Common myeloid progenitor, CD34-positive (primary cell): Measurements from ENCODE around the gene HNRNPC.
"Not testable (repeated sequence)": the region's sequence is repeated elsewhere in the genome, so short reads cannot be mapped to it uniquely, and the experiment has no call there.

Experiments
- CTCF ChIA-PET: fragments of 350-600 bp; sonication (Branson Sonifier 250); formaldehyde crosslinking; loops from one replicate; lab custom pipeline; 2021; ENCODE audit warnings: antibody characterized with exemption; lab: Charles Lee
- POLR2A ChIA-PET: fragments of 350-600 bp; sonication (Branson Sonifier 250); formaldehyde crosslinking; loops from one replicate; lab custom pipeline; 2021; ENCODE audit warnings: antibody characterized with exemption; lab: Charles Lee
- DNase-seq, 3 donors: peaks; one replicate each; pipeline versions ENCODE4 v3.0.0 to v3.0.0-alpha.2; 2013
- H3K27ac ChIP-seq, 2 experiments: 1 replicate in 1 of 2; 2 replicates in 1 of 2; pipeline ENCODE4 v1.7.0; 2013; ENCODE audit warnings: inconsistent platforms in 2 of 2, low read length in 2 of 2, mild to moderate bottlenecking in 2 of 2, low read depth in 1 of 2, moderate library complexity in 1 of 2; ENCODE audit not compliant: severe bottlenecking in 2 of 2, insufficient read depth in 1 of 2, poor library complexity in 1 of 2
- H3K27me3 ChIP-seq, 5 experiments: replicated peaks in 2 of 5; 1 replicate in 3 of 5; 2 replicates in 2 of 5; pipeline versions ENCODE4 v1.6.1 to v1.7.0; 2013; ENCODE audit warnings: low read length in 4 of 5, mild to moderate bottlenecking in 2 of 5, moderate library complexity in 2 of 5, inconsistent platforms in 1 of 5; ENCODE audit not compliant: insufficient read depth in 5 of 5, control insufficient read depth in 4 of 5
- H3K36me3 ChIP-seq, 4 experiments: 1 replicate in 2 of 4; 2 replicates in 2 of 4; pipeline versions ENCODE4 v1.6.1 to v1.7.0; 2013; ENCODE audit warnings: low read length in 3 of 4, control low read depth in 1 of 4, mild to moderate bottlenecking in 1 of 4; ENCODE audit not compliant: control insufficient read depth in 4 of 4, insufficient read depth in 4 of 4
- H3K4me1 ChIP-seq, 4 experiments: 1 replicate in 3 of 4; 2 replicates in 1 of 4; pipeline versions ENCODE4 v1.6.1 to v1.7.1; 2013; ENCODE audit warnings: low read length in 3 of 4, mild to moderate bottlenecking in 3 of 4, control low read depth in 1 of 4, inconsistent platforms in 1 of 4, moderate library complexity in 1 of 4; ENCODE audit not compliant: control insufficient read depth in 4 of 4, insufficient read depth in 4 of 4; ENCODE audit errors: control extremely low read depth in 1 of 4
- H3K4me3 ChIP-seq, 7 experiments: 1 replicate in 4 of 7; 2 replicates in 3 of 7; pipeline versions ENCODE4 v1.5.1 to v1.7.0; 2013; ENCODE audit warnings: mild to moderate bottlenecking in 7 of 7, low read length in 6 of 7, moderate library complexity in 6 of 7, inconsistent platforms in 2 of 7, low read depth in 2 of 7, control low read depth in 1 of 7; ENCODE audit not compliant: insufficient read depth in 4 of 7, control insufficient read depth in 1 of 7; ENCODE audit errors: extremely low read depth in 1 of 7
- H3K9me3 ChIP-seq, 5 experiments: 1 replicate in 4 of 5; 2 replicates in 1 of 5; pipeline versions ENCODE4 v1.6.1 to v1.7.1; 2013; ENCODE audit warnings: low read length in 4 of 5, mild to moderate bottlenecking in 2 of 5, inconsistent platforms in 1 of 5, low read depth in 1 of 5, moderate library complexity in 1 of 5; ENCODE audit not compliant: control insufficient read depth in 4 of 5, insufficient read depth in 2 of 5; ENCODE audit errors: control extremely low read depth in 1 of 5
- WGBS: methylation state at CpG from one replicate; pipeline ENCODE4 v1.1.5; 2013; ENCODE audit not compliant: insufficient coverage; 5-methylcytosine and 5-hydroxymethylcytosine counted together

The HNRNPC gene

DNA sequence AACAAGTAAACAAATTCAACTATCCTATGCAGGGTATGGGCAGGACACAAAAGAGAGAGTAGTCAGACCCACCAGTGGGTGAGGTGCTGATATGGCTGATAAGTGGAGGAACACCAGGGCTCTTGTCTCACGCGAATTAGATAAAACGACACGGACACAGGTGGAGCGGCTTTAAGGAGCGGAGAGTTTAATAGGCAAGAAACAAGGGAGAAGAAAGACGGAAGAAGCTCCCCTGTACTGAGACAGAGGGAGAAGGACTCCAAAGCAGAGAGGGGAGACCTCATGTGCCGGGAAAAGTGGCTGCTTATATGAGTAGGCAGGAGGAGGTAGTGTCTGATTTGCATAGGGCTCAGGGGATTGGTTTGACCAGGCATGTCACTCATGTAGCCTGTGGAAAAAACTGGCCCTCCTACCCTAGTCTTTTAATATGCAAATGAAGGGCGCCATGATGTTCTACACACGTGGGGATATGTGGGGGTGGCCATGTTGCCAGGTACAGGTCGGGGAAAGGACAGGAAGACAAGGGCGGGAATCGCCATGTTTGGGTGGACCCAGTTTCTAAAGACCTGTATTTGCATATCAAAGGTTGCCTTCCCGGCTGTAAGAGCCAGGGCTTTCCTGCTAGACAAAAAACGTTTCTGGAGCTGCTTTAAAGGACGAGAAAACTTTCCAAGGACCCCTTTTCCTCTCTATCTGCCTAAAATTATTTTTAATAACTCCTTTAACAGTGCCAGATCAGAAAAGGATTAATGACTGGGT, 39.4 kb upstream of the HNRNPC start:
- Histone ChIP-seq H3K27ac (peak overlapping the region; percentile 33 to 75), H3K27me3 (no peaks in the 10 kb centered on the region)
- CTCF ChIA-PET: interaction anchor here (1.0 to 1.5 kb wide), 3 partner anchors 18 to 70 kb away, joined by 3 to 11 read pairs (median 5); no protein-coding TSS in a partner anchor

DNA sequence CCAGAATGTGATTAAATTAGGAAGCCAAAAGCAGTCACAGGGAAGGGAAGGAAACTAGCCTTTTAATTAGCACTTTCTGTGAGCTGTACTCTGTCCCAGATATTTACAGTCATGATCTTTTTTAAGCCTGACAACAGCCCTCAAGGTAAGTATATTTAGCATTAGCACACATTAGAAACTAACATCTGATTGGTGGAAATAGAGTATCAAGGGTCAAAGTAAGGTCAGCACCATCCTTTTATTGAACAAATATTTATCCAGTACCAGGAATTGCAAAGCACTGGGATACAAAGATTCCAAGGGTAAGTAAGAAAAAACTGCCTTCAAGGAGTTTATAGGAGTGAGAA, 38.9 kb upstream of the HNRNPC start:
- Histone ChIP-seq H3K27ac (peak overlapping the region in 1 of 2 experiments; percentile 75), H3K36me3 (no peaks in the 10 kb centered on the region), H3K4me3 (peak overlapping the region; percentile 26 to 76 (median 62)), H3K4me1 (peaks cover 5 to 12% (median 10%) of the 10 kb centered on the region in 4 experiments), H3K27me3 (no peaks in the 10 kb centered on the region), H3K9me3 (no peaks in the 10 kb centered on the region)
- peak in 1 of 3 donors; percentile 9 for DNase-seq
- POLR2A ChIA-PET: interaction anchor here (1.0 to 1.1 kb wide), 2 partner anchors 9 to 10 kb away, joined by 3 read pairs; no protein-coding TSS in a partner anchor
- CTCF ChIA-PET: interaction anchor here (1.0 to 1.6 kb wide), 3 partner anchors 12 to 70 kb away, joined by 3 to 11 read pairs (median 5); no protein-coding TSS in a partner anchor

More for the DNA sequence above, 39.4 kb upstream of the HNRNPC start:
- peak; percentile 83 to 92 (median 91) for DNase-seq
- peaks cover 5 to 12% (median 10%) of the 10 kb centered on the region in 4 experiments for H3K4me1 ChIP-seq
- no peaks in the 10 kb centered on the region for H3K9me3 ChIP-seq
- H3K36me3 ChIP-seq: no peaks in the 10 kb centered on the region
- WGBS: 3% methylated on average over 15 of the region's 16 CpGs
- peak overlapping the region; percentile 26 to 76 (median 62) for H3K4me3 ChIP-seq
- POLR2A ChIA-PET: interaction anchor here (0.8 to 1.1 kb wide), 2 partner anchors 11 to 74 kb away, joined by 3 read pairs; no protein-coding TSS in a partner anchor

DNA sequence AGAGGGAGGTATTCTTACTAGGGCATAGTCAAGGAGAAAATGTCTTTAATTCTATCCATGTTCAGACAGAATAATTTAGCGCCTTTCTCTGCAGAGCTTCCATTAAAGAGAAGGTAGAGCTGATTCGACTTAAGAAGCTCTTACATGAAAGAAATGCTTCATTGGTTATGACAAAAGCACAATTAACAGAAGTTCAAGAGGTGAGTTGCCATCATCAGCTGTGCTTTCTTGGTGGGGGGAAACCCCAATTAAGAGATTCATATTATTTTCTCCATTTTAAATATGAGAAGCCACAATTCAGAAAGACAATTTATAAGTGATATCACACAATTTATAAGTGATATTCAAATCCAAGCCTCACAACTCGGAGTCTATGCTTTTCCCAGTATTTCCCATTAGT, 38.4 kb upstream of the HNRNPC start:
- DNase-seq: peak in 1 of 3 donors; percentile 13
- CTCF ChIA-PET: interaction anchor here (1.0 to 1.6 kb wide), 3 partner anchors 12 to 69 kb away, joined by 3 to 11 read pairs (median 5); no protein-coding TSS in a partner anchor
- no peaks in the 10 kb centered on the region for H3K9me3 ChIP-seq
- no peak overlapping the region for H3K4me3 ChIP-seq
- H3K4me1 ChIP-seq: peaks cover 5 to 12% (median 10%) of the 10 kb centered on the region in 4 experiments
- WGBS: no CpG with 5 or more reads among the region's 3 CpGs
- no peaks in the 10 kb centered on the region for H3K36me3 ChIP-seq
- H3K27ac ChIP-seq: peak overlapping the region in 1 of 2 experiments; percentile 75
- H3K27me3 ChIP-seq: no peaks in the 10 kb centered on the region
- POLR2A ChIA-PET: interaction anchor here (1.0 to 1.1 kb wide), 2 partner anchors 9 to 10 kb away, joined by 3 read pairs; no protein-coding TSS in a partner anchor

DNA sequence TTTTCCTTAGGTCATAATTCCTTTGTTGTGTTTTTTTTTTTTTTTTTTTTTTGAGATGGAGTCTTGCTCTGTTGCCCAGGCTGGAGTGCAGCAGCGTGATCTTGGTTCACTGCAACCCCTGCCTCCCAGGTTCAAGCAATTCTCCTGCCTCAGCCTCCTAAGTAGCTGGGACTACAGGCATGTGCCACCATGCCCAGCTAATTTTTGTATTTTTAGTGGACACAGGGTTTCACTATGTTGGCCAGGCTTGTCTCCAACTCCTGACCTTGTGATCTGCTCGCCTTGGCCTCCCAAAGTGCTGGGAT, 33.5 kb upstream of the HNRNPC start:
- DNase-seq, H3K27ac ChIP-seq, H3K36me3 ChIP-seq, H3K4me3 ChIP-seq, H3K27me3 ChIP-seq, H3K9me3 ChIP-seq: not testable (repeated sequence)
- CTCF ChIA-PET: interaction anchor here (0.9 to 1.0 kb wide), 2 partner anchors 17 to 28 kb away, joined by 3 read pairs; no protein-coding TSS in a partner anchor
- H3K4me1 ChIP-seq: peaks cover 6 to 14% (median 7%) of the 10 kb centered on the region in 4 experiments
- 100% methylated on average over 2 of the region's 2 CpGs for WGBS
- POLR2A ChIA-PET: interaction anchor here (0.6 kb wide), 1 partner anchor 46 kb away, joined by 3 read pairs; no protein-coding TSS in a partner anchor

DNA sequence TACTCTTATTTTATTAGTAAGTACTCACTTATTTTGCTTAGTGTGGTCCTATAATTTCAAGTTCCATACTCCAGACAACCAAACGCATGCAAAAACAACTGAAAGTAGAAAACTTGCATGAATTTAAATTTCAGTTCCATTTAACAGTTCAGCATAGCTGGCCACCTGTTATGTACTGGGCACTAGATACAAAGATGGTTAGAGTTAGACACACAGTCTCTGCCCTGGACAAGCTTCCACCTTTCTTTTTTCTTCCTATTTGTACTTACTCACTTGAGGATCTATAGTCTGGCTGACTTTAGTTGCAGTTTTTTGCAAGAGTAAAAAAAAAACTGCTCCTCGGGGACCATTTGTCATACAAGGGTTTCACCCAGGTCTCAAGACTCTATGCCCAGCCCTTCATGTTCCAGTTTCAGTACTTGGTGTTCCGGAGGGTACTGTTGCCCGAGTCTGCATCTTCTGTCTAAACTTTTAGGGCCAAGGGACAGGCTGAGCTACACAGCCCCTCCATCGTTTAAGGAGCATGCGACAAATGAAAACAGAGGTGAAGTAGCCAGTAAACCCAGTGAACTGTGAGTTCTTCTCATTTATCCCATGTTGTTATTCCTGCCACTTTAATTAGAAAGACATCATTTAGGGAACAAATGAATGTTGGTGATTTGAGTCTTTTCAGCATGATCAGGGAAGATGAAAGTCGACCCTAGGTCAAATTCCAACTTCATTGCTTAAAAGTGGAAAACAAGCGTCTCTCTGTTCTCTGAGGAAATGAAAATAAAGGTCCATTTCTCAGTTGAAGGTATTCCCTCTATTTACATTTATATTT, 33.0 kb upstream of the HNRNPC start:
- no peak for DNase-seq
- H3K36me3 ChIP-seq: no peaks in the 10 kb centered on the region
- no peaks in the 10 kb centered on the region for H3K9me3 ChIP-seq
- ChIA-PET POLR2A (interaction anchor here (0.6 kb wide), 1 partner anchor 45 kb away, joined by 3 read pairs; no protein-coding TSS in a partner anchor), CTCF (interaction anchor here (0.9 to 1.0 kb wide), 2 partner anchors 28 to 47 kb away, joined by 3 read pairs; no protein-coding TSS in a partner anchor)
- H3K27me3 ChIP-seq: peaks cover 0 to 3% (median 0%) of the 10 kb centered on the region in 5 experiments
- H3K4me3 ChIP-seq: no peak overlapping the region
- H3K27ac ChIP-seq: no peak overlapping the region
- WGBS: 91% methylated on average over 5 of the region's 8 CpGs
- peaks cover 3 to 14% (median 7%) of the 10 kb centered on the region in 4 experiments for H3K4me1 ChIP-seq

DNA sequence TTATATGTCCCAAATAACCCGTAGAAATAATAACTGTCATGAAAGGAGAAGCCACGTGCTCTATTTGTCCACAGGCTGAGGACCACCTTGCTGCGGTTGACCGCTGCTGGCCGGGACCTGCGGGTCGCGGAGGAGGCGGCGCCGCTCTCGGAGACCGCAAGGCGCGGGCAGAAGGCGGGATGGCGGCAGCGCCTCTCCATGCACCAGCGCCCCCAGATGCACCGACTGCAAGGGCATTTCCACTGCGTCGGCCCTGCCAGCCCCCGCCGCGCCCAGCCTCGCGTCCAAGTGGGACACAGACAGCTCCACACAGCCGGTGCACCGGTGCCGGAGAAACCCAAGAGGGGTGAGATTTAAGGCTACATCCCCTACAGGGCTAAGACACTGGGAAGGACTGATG, 31.6 kb upstream of the HNRNPC start:
- H3K4me1 ChIP-seq: peaks cover 3 to 14% (median 7%) of the 10 kb centered on the region in 4 experiments
- peak; percentile 61 to 88 (median 82) for DNase-seq

More for the DNA sequence above, 31.6 kb upstream of the HNRNPC start:
- ChIA-PET CTCF (interaction anchor here (1.0 kb wide), 1 partner anchor 46 kb away, joined by 3 read pairs; no protein-coding TSS in a partner anchor), POLR2A (no interaction called here)
- no peak overlapping the region for H3K27ac ChIP-seq
- H3K36me3 ChIP-seq: no peaks in the 10 kb centered on the region
- H3K27me3 ChIP-seq: peaks cover 0 to 3% (median 0%) of the 10 kb centered on the region in 5 experiments
- WGBS: 2% methylated on average over 24 of the region's 30 CpGs
- H3K4me3 ChIP-seq: peak overlapping the region in 5 of 7 experiments; percentile 15 to 63 (median 52)
- H3K9me3 ChIP-seq: no peaks in the 10 kb centered on the region
